SU-DHL-6 (cell line): ENCODE data around the gene FZD7.

ENCODE experiments used
- EZH2phosphoT487 ChIP-seq: fragments of 200-600 bp; sonication (generic), shearing (Covaris generic); conservative IDR thresholded peaks from 2 replicates; pipeline ENCODE4 v1.6.1; 2018; ENCODE audit warnings: mild to moderate bottlenecking, antibody characterized with exemption, low read length, moderate library complexity, mixed read lengths
- TF ChIP-seq, protein P1 (sequence below): fragments of 200-600 bp; sonication (generic); IDR thresholded peaks from one replicate; pipeline ENCODE4 v1.5.1; 2017; ENCODE audit warnings: antibody characterized with exemption, mild to moderate bottlenecking, low read length, moderate library complexity; ENCODE audit not compliant: insufficient read depth, poor library complexity, severe bottlenecking

DNA sequence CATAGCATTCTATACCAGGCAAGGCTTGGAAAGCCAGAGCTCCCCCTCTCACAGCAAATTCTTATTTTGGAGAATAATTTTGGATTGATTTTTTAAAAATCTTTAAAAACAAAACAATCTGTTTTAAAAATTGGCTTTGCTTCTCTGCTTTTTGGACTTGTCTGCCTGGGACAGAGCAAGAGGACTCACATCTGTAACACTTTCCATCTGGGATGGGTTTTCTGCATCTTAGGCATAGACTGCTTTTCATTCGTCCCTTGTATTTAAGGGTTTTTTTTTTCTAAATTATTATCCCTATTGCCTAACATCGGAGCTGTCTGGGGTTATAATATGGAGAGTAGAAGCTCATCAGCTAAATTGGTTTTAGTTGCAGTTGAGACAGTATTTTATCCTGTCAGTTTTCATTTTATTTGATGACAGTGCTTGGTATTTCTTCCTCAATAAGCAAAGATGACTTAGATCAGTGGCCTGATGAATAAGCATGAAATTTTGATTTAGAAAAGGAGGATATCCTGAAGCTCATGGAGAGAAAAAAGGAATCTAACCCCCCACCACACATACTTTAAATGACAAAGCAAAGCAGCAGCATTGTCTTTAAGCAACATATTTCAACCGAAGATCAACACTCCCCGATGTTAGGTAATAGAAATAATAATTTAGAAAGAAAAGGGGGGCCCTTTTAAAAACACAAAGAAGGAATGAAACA lies 2.3 kb upstream of the FZD7 start:
- TF ChIP-seq, protein P1, sequence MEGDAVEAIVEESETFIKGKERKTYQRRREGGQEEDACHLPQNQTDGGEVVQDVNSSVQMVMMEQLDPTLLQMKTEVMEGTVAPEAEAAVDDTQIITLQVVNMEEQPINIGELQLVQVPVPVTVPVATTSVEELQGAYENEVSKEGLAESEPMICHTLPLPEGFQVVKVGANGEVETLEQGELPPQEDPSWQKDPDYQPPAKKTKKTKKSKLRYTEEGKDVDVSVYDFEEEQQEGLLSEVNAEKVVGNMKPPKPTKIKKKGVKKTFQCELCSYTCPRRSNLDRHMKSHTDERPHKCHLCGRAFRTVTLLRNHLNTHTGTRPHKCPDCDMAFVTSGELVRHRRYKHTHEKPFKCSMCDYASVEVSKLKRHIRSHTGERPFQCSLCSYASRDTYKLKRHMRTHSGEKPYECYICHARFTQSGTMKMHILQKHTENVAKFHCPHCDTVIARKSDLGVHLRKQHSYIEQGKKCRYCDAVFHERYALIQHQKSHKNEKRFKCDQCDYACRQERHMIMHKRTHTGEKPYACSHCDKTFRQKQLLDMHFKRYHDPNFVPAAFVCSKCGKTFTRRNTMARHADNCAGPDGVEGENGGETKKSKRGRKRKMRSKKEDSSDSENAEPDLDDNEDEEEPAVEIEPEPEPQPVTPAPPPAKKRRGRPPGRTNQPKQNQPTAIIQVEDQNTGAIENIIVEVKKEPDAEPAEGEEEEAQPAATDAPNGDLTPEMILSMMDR: no peak
- no peak for TF ChIP-seq EZH2phosphoT487
